Fibroblast of pulmonary artery (primary cell): ENCODE measurements around the gene NSL1.
A peak's percentile ranks its signal among the peaks of the same experiment; 100 is the strongest.

Experiments
- DNase-seq: peaks from one replicate; pipeline ENCODE4 v3.0.0-alpha.2; 2010; ENCODE audit warnings: low read depth
- H3K4me3 ChIP-seq: replicated peaks from 2 replicates; pipeline ENCODE4 v1.5.1; 2011; ENCODE audit warnings: low read depth, mild to moderate bottlenecking, control low read depth, low read length, moderate library complexity
- TF ChIP-seq, protein P1 (sequence below): IDR thresholded peaks from 2 replicates; pipeline ENCODE4 v1.5.1; 2011; ENCODE audit warnings: mild to moderate bottlenecking, control low read depth, low read length, inconsistent platforms; ENCODE audit errors: missing control alignments

Gene NSL1

GRCh38 chr1:212825798-212826452 lies 34.3 kb upstream of the NSL1 start:
- no peak overlapping the region for H3K4me3 ChIP-seq
- TF ChIP-seq, protein P1, sequence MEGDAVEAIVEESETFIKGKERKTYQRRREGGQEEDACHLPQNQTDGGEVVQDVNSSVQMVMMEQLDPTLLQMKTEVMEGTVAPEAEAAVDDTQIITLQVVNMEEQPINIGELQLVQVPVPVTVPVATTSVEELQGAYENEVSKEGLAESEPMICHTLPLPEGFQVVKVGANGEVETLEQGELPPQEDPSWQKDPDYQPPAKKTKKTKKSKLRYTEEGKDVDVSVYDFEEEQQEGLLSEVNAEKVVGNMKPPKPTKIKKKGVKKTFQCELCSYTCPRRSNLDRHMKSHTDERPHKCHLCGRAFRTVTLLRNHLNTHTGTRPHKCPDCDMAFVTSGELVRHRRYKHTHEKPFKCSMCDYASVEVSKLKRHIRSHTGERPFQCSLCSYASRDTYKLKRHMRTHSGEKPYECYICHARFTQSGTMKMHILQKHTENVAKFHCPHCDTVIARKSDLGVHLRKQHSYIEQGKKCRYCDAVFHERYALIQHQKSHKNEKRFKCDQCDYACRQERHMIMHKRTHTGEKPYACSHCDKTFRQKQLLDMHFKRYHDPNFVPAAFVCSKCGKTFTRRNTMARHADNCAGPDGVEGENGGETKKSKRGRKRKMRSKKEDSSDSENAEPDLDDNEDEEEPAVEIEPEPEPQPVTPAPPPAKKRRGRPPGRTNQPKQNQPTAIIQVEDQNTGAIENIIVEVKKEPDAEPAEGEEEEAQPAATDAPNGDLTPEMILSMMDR, result no peak
- DNase-seq, result no peak

GRCh38 chr1:212824201-212824600 lies 32.6 kb upstream of the NSL1 start:
- no peak for DNase-seq
- no peak overlapping the region for H3K4me3 ChIP-seq
- TF ChIP-seq, protein P1, result no peak

DNA sequence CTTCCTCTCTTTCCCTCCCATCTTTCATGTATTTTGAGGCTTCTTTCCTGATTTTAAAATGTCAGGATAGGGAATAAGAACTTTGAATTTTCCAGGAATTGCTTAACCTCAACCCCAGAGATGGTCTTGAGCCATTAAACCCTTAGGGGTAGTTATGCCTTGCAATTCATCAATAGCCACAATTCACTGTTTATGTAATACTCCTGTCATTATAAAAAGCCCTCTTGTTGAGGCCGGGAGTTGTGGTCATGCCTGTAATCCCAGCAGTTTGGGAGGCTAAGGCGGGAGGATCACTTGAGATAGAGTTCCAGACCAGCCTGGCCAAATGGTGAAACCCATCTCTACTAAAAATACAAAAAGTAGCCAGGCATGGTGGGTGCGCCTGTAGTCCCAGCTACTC lies 31.4 kb upstream of the NSL1 start:
- TF ChIP-seq, protein P1, result no peak
- DNase-seq, result no peak
- H3K4me3 ChIP-seq, result no peak overlapping the region

- no peak overlapping the region for H3K4me3 ChIP-seq
- no peak for DNase-seq
- TF ChIP-seq, protein P1, result no peak
Observed at GRCh38 chr1:212820969-212821368, 29.4 kb upstream of the NSL1 start.

GRCh38 chr1:212819726-212820125 lies 28.1 kb upstream of the NSL1 start:
- TF ChIP-seq, protein P1, result no peak
- DNase-seq, result peak; percentile 61
- no peak overlapping the region for H3K4me3 ChIP-seq

- DNase-seq, result no peak
- TF ChIP-seq, protein P1, result no peak
- H3K4me3 ChIP-seq, result no peak overlapping the region
Observed at GRCh38 chr1:212816567-212817278, 25.1 kb upstream of the NSL1 start.
